HepG2 (cell line): ENCODE measurements around the gene RACGAP1. TPM values are rescaled to one million over a fixed set of nuclear protein-coding genes. Genes with fewer than 3 reads are reported as not detected.

Experiments
- EHMT2 ChIP-seq: fragments of 200-600 bp; sonication (generic); IDR thresholded peaks from 2 replicates; pipeline ENCODE4 v1.7.0; 2017; ENCODE audit warnings: antibody characterized with exemption, low read depth, low read length, borderline replicate concordance
- PREB ChIP-seq: sonication (generic); formaldehyde crosslinking; IDR thresholded peaks from 2 replicates; pipeline ENCODE4 v1.4.0; 2020; ENCODE audit warnings: missing genetic modification reagents
- TBX3 ChIP-seq: fragments of 450-650 bp; IDR thresholded peaks from 2 replicates; pipeline ENCODE4 v1.6.1; 2017; ENCODE audit warnings: antibody characterized with exemption, mild to moderate bottlenecking, inconsistent platforms, borderline replicate concordance
- ZBTB34 ChIP-seq: sonication (generic); formaldehyde crosslinking; IDR thresholded peaks from 2 replicates; pipeline ENCODE4 v1.8.0; 2022; ENCODE audit warnings: mild to moderate bottlenecking, missing genetic modification reagents
- ZBTB7B ChIP-seq: sonication (generic); formaldehyde crosslinking; IDR thresholded peaks from 2 replicates; pipeline ENCODE4 v1.4.0; 2020; ENCODE audit warnings: missing genetic modification reagents
- ZNF644 ChIP-seq: IDR thresholded peaks from 2 replicates; pipeline ENCODE4 v1.6.1; 2016; ENCODE audit warnings: low read depth
- ZNF710 ChIP-seq: sonication (generic); formaldehyde crosslinking; IDR thresholded peaks from 2 replicates; pipeline ENCODE4 v1.5.0; 2020; ENCODE audit warnings: mild to moderate bottlenecking, missing genetic modification reagents, borderline replicate concordance
- polyA plus RNA-seq, 8 experiments: library from polyadenylated mRNA; depleted of rRNA in 3 of 8; stranded (reverse) in 7 of 8; unstranded in 1 of 8; fragments of >200 nt; fragmentation: Illumina TruSeq in 4 of 8; extraction: Trizol in 4 of 8; gene quantifications; 2 replicates each; pipeline versions ENCODE4 v1.2.1 to v1.2.3, GENCODE V29; 2011 to 2016; ENCODE audit warnings: low read depth in 4 of 8, missing spikeins in 1 of 8, mixed read lengths in 1 of 8; ENCODE audit not compliant: insufficient read depth in 1 of 8
- total RNA-seq, 5 experiments: library from RNA; depleted of rRNA; stranded (reverse); fragments of >200 nt; fragmentation: Illumina TruSeq; extraction: Trizol; gene quantifications; 2 replicates each; pipeline ENCODE4 v1.2.3, GENCODE V29; 2016; ENCODE audit warnings: low read depth in 1 of 5

The RACGAP1 gene
- total and polyA plus RNA-seq, 2 of the 13 experiments (the other 11 are each of a cell fraction or from before 2014, with no cell fraction given): 16.7 to 57.9 TPM

- TF ChIP-seq PREB (CRISPR knock-in tag) (no peak), ZBTB34 (CRISPR knock-in tag) (no peak), ZNF644 (no peak), ZNF710 (CRISPR knock-in tag) (no peak), ZBTB7B (CRISPR knock-in tag) (no peak), TBX3 (no peak), EHMT2 (no peak)
Measured at GRCh38 chr12:50013361-50014147, 11.7 kb downstream of the RACGAP1 start (continued).
